ENCODE measurements around the gene MDC1.
A peak's percentile ranks its signal among the peaks of the same experiment; 100 is the strongest.
"Not testable (repeated sequence)": the region's sequence is repeated elsewhere in the genome, so short reads cannot be mapped to it uniquely, and the experiment has no call there.

Gene MDC1

GRCh38 chr6:30717129-30717844 is at the start of gene MDC1:
Gene MDC1 (minus strand): TSS chr6:30717281. CDS start chr6:30715175, 2,106 bp downstream.
- DNase-seq = peak; percentile 99

GRCh38 chr6:30766461-30767157 is 49.5 kb upstream of the MDC1 start:
- no peak for DNase-seq

DNA sequence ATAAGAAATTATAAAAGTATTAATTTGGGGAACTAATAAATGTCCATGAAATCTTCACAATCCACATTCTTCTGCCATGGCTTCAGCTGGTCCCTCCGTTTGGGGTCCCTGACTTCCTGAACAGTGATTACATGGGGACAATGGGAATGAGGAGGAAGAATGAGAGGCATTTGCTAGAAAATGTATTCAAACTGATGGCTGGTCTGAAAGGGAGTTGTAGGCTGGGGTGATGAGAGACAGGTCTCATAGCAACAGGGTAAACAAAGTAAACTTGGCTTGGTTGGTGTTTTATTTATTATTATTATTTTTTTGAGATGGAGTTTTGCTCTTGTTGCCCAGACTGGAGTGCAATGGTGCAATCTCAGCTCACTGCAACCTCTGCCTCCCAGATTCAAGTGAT is 48.4 kb upstream of the MDC1 start:
- DNase-seq = not testable (repeated sequence)

DNA sequence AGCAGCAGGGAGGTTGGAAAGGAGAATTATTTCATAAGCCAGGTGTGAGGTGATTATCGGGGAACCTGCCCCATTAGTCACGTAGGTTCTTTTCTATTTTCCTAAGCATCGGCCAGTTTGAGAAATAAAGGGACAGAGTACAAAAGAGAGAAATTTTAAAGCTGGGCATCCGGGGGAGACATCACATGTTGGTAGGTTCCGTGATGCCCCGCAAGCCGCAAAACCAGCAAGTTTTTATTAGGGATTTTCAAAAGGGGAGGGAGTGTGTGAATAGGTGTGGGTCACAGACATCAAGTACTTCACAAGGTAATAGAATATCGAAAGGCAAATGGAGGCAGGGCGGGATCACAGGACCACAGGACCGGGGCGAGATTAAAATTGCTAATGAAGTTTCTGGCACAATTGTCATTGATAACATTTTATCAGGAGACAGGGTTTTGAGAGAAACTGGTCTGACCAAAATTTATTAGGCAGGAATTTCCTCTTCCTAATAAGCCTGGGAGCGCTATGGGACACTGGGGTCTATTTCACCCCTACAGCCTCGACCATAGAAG is 47.5 kb upstream of the MDC1 start:
- DNase-seq = not testable (repeated sequence)

GRCh38 chr6:30763618-30764489 is 46.8 kb upstream of the MDC1 start:
- peak; percentile 13 for DNase-seq

DNA sequence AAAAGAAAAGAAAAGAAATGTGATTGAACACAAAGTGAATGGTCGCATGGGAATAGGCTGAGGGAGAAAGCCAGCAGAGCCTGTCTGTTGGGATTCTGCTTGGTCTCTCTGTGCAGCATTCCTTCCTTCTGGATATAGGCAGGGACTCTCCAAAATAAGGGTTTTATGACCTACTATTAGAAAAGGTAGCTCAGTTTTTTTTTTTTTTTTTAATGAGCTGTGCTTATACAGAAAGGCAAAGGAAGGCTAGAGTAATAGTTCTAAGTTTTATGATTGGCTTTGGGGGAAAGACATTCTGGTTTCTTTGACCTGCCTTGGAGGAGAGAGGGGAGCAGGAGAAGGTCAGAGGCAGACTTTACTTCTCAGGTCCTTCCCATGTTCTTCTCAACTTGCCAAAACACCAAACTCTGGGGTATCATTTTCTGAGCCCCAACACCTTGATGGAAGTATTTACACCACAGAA is 46.1 kb upstream of the MDC1 start:
- DNase-seq = no peak

- DNase-seq = no peak
Measured at GRCh38 chr6:30761791-30762429, 44.8 kb upstream of the MDC1 start.

DNA sequence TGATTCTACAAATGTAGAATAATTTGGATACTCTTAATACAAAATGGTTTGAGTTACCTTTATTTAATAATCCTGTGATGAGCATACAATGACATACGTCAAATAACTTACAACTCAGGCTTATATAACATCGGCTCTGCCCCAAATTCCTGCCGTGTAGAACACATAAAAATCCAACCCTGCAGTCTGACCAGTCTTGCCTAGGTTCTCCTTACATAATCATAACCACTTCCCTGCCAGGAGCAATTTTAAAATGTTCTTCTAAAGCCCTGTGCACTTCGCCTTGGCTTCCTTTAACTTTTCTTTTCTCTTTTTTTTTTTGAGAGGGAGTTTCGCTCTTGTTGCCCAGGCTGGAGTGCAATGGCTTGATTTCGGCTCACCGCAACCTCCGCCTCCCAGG is 43.5 kb upstream of the MDC1 start:
- DNase-seq = no peak

DNA sequence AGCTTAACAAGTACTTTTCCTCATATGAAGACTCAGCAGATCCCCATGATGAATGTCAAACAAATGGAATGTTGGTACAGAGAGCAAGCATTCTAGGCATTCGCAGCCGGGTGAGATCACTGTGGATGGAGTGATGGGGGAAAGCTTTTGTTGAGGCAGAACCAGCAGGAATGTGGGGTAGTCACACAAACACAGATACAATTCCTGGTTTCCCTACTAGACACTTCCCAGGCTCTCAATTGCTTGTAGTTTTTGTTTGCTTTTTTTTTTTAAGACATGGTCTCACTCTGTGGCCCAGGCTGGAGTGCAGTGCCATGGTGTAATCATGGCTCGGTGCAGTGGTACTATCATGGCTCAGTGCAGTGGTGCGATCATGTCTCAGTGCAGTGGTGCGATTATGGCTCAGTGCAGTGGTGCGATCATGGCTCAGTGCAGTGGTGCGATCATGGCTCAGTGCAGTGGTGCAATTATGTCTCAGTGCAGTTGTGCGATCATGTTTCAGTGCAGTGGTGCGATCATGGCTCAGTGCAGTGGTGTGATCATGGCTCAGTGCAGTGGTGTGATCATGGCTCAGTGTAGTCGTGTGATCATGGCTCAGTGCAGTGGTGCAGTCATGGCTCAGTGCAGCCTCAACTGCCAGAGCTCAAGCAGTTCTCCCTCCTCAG is 42.6 kb upstream of the MDC1 start:
- DNase-seq = no peak

DNA sequence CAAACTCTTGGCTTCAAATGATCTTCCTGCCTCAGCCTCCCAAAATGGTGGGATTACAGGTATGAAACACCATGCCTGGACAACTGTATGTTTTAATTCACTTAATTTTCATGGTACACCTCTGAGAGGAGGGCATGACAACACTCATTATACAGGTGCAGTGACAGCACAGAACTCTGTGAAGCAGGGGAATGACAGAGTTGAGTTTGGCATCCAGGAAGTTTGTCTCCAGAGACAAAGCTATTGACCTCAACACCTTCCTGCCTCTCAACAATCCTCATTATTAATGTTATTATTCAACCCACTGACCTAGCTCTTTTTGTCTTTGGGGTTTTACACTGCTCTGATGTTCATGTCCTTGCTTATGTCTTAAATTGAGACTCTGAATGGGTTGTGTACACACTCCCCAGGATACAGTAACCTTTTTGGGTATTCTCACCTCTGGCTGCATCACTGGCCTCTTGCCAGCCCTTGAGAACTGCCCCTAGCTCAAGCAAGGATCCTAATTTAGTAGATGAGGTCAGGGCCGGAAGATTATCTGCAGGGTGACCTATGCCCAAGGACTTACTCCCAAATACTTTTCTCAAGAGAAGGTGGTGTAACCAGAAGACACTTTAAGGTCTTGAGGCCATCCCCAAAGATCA is 40.3 kb upstream of the MDC1 start:
- DNase-seq = no peak

DNA sequence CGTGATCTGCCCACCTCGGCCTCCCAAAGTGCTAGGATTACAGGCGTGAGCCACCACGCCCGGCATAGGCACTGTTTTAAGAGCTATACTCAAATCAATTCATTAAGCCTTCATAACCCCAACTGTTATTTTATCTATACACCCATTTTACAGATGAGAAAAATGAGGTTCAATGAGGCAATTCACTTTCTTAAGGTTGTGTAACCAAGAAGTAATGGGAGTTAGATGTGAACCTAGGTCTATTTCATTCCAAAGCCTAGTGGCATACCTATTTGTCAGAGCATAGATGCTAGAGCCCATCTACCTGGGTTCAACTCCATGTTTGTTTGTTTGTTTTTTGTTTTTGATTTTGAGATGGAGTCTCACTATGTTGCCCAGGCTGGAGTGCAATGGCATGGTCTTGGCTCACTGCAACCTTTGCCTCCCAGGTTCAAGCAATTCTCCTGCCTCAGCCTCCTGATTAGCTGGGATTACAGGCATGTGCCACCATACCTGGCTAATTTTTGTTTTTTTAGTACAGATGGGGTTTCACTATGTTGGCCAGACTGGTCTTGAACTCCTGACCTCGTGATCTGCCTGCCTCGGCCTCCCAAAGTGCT is 39.4 kb upstream of the MDC1 start:
- DNase-seq = not testable (repeated sequence)

DNA sequence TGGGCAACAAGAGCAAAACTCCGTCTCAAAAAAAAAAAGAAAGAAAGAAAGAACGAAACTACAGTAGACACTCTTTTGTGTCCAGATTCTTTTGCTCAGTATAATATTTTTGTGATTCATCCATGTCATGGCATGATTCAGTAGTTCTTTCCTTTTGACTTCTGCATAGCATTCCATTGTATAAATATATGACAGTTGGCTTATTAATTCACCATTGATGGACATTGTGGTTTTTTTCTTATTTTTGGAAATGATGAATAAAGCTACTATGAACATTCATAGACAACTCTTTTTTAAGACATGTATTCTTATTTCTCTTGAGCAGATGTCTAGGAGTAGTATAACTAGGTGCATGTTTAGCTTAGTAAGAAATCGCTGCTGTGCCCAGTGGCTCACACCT is 37.5 kb upstream of the MDC1 start:
- DNase-seq = no peak

DNA sequence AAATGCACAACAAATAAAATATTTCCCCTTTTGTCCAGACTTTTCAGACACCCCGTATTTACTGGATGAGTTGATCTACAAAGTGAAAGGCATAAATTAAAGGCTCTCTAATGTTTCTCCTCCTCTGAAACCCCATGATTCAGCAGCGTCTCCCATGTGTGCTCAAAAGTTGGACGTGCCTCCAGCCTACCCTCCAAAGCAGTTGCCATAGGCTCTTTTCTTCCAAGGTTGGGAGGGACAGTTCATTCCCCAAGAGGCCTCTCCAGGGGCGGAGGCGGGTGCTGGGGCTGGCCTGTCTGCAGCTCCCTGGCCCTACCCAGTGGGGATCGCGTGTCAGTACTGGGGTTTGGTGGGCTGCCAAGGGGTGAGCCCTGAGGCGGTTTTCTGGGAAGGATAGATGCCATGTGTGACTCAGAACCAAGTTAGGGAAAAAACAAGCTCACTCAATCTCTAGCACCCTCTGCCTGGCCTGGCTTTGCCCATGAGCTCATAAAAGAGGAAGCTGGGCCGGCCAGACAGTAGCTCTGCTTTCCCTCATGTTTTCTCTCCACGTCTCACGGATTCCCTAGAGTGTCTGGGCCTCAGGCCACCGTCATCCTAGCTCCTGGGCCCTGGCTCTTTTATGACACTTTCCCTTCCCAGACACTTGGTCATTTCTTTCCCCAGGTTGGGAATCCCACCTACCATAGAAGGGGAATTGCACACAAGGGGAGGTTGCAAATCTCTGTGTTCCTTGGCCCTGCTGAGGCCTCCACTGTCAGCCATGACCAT is 35.3 kb upstream of the MDC1 start:
- no peak for DNase-seq

DNA sequence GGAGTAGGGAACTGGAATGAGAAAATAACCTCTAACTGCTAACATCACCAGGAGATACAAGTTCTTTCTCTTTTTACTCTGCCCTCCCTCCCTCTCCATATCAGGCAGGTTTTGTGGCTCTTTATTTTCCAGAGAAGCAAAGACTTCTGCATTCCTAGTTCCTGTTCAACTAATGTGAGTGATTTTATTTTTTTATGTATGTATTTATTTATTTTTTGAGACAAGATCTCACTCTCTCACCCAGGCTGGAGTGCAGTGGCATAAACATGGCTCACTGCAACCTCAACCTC is 33.2 kb upstream of the MDC1 start:
- DNase-seq = no peak

DNA sequence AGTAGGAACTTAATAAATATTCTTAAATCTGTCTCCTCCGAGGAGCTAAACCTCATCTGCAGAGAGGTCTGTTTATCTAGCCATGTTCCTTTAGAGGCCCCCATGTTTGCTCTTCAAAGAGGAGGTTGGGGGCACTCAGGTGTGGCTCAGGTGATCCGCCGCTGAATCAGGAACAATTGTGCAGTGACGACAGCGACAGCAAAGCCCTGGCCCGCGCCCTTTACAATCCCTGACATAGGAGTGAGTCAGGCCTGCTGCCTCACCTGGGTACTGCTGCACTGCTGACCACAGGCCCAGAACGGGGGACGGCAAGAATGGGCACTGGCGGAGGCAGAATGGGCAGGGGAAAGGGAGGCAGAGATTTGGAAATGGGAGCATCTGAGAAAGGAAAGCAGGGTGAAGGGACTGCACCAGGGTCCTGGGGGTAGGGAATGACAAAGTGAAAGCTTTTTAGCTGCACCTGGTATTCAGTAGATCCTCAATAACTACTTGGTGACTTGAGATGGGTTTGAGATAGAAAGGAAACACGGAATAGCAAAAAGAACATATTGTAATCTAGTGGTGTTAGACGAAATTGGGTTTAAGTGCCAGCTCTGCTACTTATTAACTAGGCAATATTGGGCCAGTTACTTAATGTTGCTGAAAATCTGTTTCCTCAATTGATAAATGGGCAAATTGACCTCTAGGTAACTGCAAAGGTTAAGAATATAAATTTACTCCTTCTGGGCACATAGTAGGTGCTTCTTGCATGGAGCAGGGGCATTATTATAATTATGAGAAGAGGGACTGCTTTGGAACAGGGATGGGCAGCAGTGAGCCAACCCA is 32.7 kb upstream of the MDC1 start:
- DNase-seq = no peak

DNA sequence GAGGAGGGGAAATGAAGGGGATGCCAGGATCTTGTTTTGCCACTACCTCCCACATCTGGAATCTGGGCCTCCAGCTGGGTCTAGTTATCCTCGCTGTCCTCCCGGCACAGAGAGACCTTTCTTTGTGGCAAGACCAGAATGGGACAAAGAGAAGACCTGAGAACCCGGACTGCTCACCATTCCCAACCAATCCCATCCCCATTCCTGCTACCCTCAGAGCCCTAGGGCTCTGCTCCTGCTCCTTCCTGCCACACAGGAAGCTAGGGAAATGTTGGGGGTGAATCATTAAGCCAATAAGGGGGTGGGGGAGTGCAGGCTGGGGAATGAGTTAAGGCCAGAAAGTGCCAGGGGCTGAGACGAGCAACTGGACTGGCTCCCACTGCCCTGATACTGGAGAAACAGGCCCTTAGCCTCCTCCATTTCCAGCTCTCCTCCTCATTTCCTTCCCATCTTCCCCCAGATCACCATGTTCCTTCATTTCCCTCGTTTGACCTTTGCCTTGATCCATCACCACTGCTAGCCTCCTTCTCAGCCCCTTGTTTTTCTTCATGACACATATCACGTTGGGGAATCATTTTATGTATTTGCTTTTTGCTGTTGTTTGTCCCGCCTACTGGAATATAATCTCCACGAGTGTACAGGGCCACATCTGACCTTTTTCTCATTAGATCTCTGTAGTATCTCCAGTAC is 31.9 kb upstream of the MDC1 start:
- DNase-seq = no peak

DNA sequence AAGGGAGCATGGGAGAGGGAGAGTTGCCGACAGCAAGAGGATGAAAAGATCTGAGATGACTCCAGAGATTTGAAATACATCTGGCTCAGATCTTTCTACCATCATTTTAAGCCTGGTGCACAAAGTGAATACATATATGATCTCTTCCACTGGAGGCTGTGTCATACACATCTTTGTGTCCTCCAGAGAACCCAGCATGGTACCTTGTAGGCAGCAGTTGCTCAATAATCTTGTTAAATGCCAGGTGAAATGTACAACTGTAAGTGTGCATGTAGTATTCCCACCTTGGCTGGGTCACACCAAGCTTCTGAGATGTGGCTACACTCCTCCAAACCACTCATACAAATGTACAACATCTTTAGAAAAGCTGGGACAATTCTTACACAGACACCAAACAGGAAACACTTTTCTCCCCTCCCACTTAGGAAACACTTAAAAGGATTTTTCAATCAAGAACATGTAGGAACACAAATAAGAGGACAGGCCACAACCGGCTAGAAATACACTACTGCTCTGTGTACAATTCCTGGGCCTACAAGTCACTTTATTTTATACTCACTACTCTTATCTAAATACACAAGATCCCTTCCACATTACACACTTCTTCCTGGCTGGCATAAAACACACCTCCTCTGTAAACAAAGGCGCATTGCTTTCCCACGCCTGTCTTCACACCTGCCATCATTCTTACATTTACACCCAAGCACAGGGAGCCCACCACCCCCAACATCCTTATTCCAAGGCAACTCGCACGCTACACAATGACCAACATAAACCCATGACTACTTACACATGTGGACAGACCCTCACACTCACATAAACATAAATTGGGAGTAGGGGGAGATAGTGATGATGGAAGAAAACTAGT is 31.1 kb upstream of the MDC1 start:
- DNase-seq = no peak

GRCh38 chr6:30747300-30747687 is 30.2 kb upstream of the MDC1 start:
- DNase-seq = no peak

Measured in NCI-H345 (cell line).